ENCODE data around the gene UBLCP1. TPM values are rescaled to one million over a fixed set of nuclear protein-coding genes. Genes with fewer than 3 reads are reported as not detected.

UBLCP1 gene
- total and polyA plus RNA-seq, 2 of the 8 experiments (the other 6 are each of a cell fraction or from before 2014, with no cell fraction given) = 13.0 to 40.9 TPM

DNA sequence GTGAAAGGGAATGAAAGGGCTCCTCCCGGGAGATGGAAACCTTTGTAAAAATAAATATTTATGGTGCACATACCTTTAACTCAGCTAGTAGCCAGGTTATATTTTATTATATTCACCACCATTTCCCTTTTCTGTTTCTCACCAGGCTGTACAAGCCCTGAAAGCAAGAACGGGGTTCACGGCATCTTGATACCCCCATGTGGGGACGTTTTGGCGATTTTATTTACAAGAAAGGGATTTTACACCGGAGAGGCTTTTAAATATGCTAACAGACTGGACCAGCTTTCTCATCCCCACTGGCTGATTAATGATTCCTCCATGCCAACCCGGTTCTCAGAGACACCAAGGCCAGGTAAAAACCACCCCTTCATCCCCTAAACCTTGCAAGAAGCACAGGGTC, 48.0 kb downstream of the UBLCP1 start:
- Histone ChIP-seq H4K8ac (ENCODE audit: extremely low read depth, insufficient read depth, low read length) (no peak overlapping the region), H2AFZ (ENCODE audit: low read length) (no peak overlapping the region), H3K4me2 (ENCODE audit: insufficient read depth in 1 of 2, low read depth in 2 of 2, low read length in 2 of 2) (peak overlapping the region; percentile 51 to 56), H3K9me3 (ENCODE audit: insufficient read depth in 2 of 2, low read depth in 1 of 2, low read length in 1 of 2) (no peaks in the 10 kb centered on the region), H3K79me2 (ENCODE audit: control insufficient read depth in 1 of 2, insufficient read depth in 2 of 2, low read length in 2 of 2) (no peaks in the 10 kb centered on the region), H3K27me3 (replicated peaks in 1 of 4; ENCODE audit: control insufficient read depth in 3 of 4, extremely low read depth in 1 of 4, insufficient read depth in 3 of 4, low read length in 3 of 4) (peaks cover 0 to 14% (median 12%) of the 10 kb centered on the region in 4 experiments; a peak in 5 of 7 replicates), H3K4me1 (replicated peaks in 1 of 4; ENCODE audit: control insufficient read depth in 3 of 4, insufficient read depth in 4 of 4, low read length in 3 of 4) (peaks cover 0 to 2% (median under 1%) of the 10 kb centered on the region in 4 experiments; a peak in 3 of 7 replicates), H3K36me3 (ENCODE audit: control insufficient read depth in 2 of 4, insufficient read depth in 4 of 4, low read length in 3 of 4) (no peaks in the 10 kb centered on the region), H3K56ac (replicated peaks; ENCODE audit: insufficient read length, low read depth, low read length) (no peak overlapping the region), H3K9ac (replicated peaks in 1 of 4; ENCODE audit: extremely low read depth in 1 of 4, low read depth in 3 of 4, low read length in 3 of 4) (no peak overlapping the region), H3K27ac (ENCODE audit: low read depth, low read length) (no peak overlapping the region), H2AK5ac (ENCODE audit: low read depth, low read length) (no peak overlapping the region), H4K91ac (replicated peaks; ENCODE audit: insufficient read length, low read length) (no peak overlapping the region), H3K18ac (ENCODE audit: extremely low read depth, low read length) (no peak overlapping the region), H3K23me2 (ENCODE audit: low read depth, low read length) (no peaks in the 10 kb centered on the region), H2BK5ac (ENCODE audit: low read depth, low read length) (no peak overlapping the region), H2BK20ac (ENCODE audit: low read length) (no peak overlapping the region), H3K79me1 (ENCODE audit: low read depth, low read length) (no peaks in the 10 kb centered on the region), H3K4ac (replicated peaks; ENCODE audit: insufficient read length, low read depth, low read length) (no peak overlapping the region), H2BK15ac (ENCODE audit: low read length) (no peak overlapping the region), H2BK120ac (replicated peaks; ENCODE audit: low read depth, low read length) (no peak overlapping the region), H3K23ac (ENCODE audit: insufficient read length) (no peak overlapping the region), H2BK12ac (ENCODE audit: low read depth, low read length) (no peak overlapping the region), H4K5ac (ENCODE audit: insufficient read length, low read depth, low read length) (no peak overlapping the region), H3K14ac (ENCODE audit: insufficient read length) (no peak overlapping the region), H4K20me1 (replicated peaks in 1 of 2; ENCODE audit: control insufficient read depth in 1 of 2, insufficient read depth in 2 of 2, low read length in 2 of 2) (no peaks in the 10 kb centered on the region), H3K4me3 (ENCODE audit: extremely low read depth in 1 of 4, insufficient read depth in 2 of 4, low read depth in 3 of 4, low read length in 4 of 4) (peak overlapping the region in 2 of 4 experiments; percentile 26 to 51; a peak in 3 of 8 replicates)
- CTCF ChIA-PET (ENCODE audit: partially characterized antibody) = interaction anchor here (0.5 to 2.4 kb wide), 9 partner anchors 14 to 676 kb away, joined by 3 to 23 read pairs (median 5); no protein-coding TSS in a partner anchor
- 72% methylated on average over 7 of the region's 7 CpGs; no CpG with 5 or more reads in 1 of the 2 experiments for WGBS, 2 experiments (ENCODE audit: extremely low coverage in 1 of 2, insufficient coverage in 1 of 2, insufficient read length in 1 of 2, insufficient replicate concordance in 2 of 2, low coverage in 1 of 2, low lambda C conversion rate in 2 of 2, missing lambda C conversion rate in 1 of 2)
- FAIRE-seq = no peak
- no peak for DNase-seq (ENCODE audit: low read depth in 1 of 2, low spot score in 2 of 2)
- POLR2A ChIA-PET (ENCODE audit: partially characterized antibody) = no interaction called here
- TF ChIP-seq, protein P1, sequence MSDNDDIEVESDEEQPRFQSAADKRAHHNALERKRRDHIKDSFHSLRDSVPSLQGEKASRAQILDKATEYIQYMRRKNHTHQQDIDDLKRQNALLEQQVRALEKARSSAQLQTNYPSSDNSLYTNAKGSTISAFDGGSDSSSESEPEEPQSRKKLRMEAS (IDR thresholded peaks at IDR 0.05) = no peak
- TF ChIP-seq ATF3 (IDR thresholded peaks at IDR 0.05; ENCODE audit: insufficient read depth, low read depth, low read length) (no peak), CEBPB (IDR thresholded peaks at IDR 0.05; ENCODE audit: low read depth, low read length) (no peak), SIRT6 (IDR thresholded peaks at IDR 0.05; ENCODE audit: low read length) (no peak), TAF1 (IDR thresholded peaks at IDR 0.05; ENCODE audit: low read depth, low read length) (no peak), GABPA (IDR thresholded peaks at IDR 0.05; ENCODE audit: borderline replicate concordance, insufficient read depth, low read length) (no peak), JUN (IDR thresholded peaks at IDR 0.05; ENCODE audit: low read depth, low read length) (no peak), SAP30 (IDR thresholded peaks at IDR 0.05; ENCODE audit: insufficient read depth, insufficient replicate concordance, low read length) (no peak), EZH2 (IDR thresholded peaks at IDR 0.05; ENCODE audit: low read depth, low read length, severe bottlenecking) (no peak), SIN3A (conservative IDR thresholded peaks at IDR 0.05 in 1 of 2, IDR thresholded peaks at IDR 0.05 in 1 of 2; ENCODE audit: low read depth in 1 of 2, low read length in 2 of 2) (no peak)
- TF ChIP-seq, protein P2, sequence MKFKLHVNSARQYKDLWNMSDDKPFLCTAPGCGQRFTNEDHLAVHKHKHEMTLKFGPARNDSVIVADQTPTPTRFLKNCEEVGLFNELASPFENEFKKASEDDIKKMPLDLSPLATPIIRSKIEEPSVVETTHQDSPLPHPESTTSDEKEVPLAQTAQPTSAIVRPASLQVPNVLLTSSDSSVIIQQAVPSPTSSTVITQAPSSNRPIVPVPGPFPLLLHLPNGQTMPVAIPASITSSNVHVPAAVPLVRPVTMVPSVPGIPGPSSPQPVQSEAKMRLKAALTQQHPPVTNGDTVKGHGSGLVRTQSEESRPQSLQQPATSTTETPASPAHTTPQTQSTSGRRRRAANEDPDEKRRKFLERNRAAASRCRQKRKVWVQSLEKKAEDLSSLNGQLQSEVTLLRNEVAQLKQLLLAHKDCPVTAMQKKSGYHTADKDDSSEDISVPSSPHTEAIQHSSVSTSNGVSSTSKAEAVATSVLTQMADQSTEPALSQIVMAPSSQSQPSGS (IDR thresholded peaks at IDR 0.05; ENCODE audit: low read length) = no peak

Data from H1 (cell line).